Measurements from ENCODE around the gene CA9. TPM values are rescaled to one million over a fixed set of nuclear protein-coding genes. Genes with fewer than 3 reads are reported as not detected.

CA9 gene

GRCh38 chr9:35728041-35728971 is 54.6 kb downstream of the CA9 start:
- Histone ChIP-seq H2BK5ac (ENCODE audit: low read length) (peak overlapping the region; percentile 38), H3K18ac (ENCODE audit: low read length) (peak overlapping the region; percentile 72), H3K27ac (ENCODE audit: low read depth, low read length) (peak overlapping the region; percentile 84), H3K4me1 (ENCODE audit: control insufficient read depth, low read depth, low read length) (peaks cover 34% of the 10 kb centered on the region), H3K4me3 (ENCODE audit: low read length) (no peak overlapping the region), H4K8ac (ENCODE audit: low read depth, low read length) (peak overlapping the region; percentile 16), H2BK120ac (ENCODE audit: low read depth, low read length) (peak overlapping the region; percentile 47), H2BK15ac (replicated peaks; ENCODE audit: low read depth) (no peak overlapping the region), H3K9ac (ENCODE audit: low read length) (peak overlapping the region; percentile 59), H3K23ac (ENCODE audit: low read length) (no peak overlapping the region), H3K79me1 (ENCODE audit: low read length) (peaks cover 50% of the 10 kb centered on the region), H3K56ac (ENCODE audit: low read length) (peak overlapping the region; percentile 84), H4K5ac (ENCODE audit: low read length) (no peak overlapping the region), H3K27me3 (ENCODE audit: insufficient read depth, low read length, poor library complexity) (no peaks in the 10 kb centered on the region), H3K4ac (ENCODE audit: low read depth, low read length) (peak overlapping the region; percentile 93), H3K36me3 (ENCODE audit: control insufficient read depth, insufficient read depth, low read length) (peaks cover 12% of the 10 kb centered on the region), H2AK5ac (ENCODE audit: low read length) (no peak overlapping the region), H3K4me2 (ENCODE audit: low read length) (peak overlapping the region; percentile 29), H3K79me2 (ENCODE audit: control insufficient read depth, insufficient read depth, low read length) (peaks cover 46% of the 10 kb centered on the region)
- peak; percentile 98 for DNase-seq
- no CpG with 5 or more reads among the region's 10 CpGs for WGBS (ENCODE audit: extremely low coverage, insufficient coverage, low lambda C conversion rate)

GRCh38 chr9:35729101-35729500 is 55.4 kb downstream of the CA9 start:
- WGBS (ENCODE audit: extremely low coverage, insufficient coverage, low lambda C conversion rate), result no CpG with 5 or more reads among the region's 3 CpGs
- H3K27me3 ChIP-seq (ENCODE audit: insufficient read depth, low read length, poor library complexity), result no peaks in the 10 kb centered on the region
- peak overlapping the region; percentile 64 for H3K4ac ChIP-seq (ENCODE audit: low read depth, low read length)
- peaks cover 36% of the 10 kb centered on the region for H3K4me1 ChIP-seq (ENCODE audit: control insufficient read depth, low read depth, low read length)
- no peak overlapping the region for H2BK5ac ChIP-seq (ENCODE audit: low read length)
- peaks cover 46% of the 10 kb centered on the region for H3K79me2 ChIP-seq (ENCODE audit: control insufficient read depth, insufficient read depth, low read length)
- H4K8ac ChIP-seq (ENCODE audit: low read depth, low read length), result no peak overlapping the region
- H3K36me3 ChIP-seq (ENCODE audit: control insufficient read depth, insufficient read depth, low read length), result peaks cover 6% of the 10 kb centered on the region
- peak overlapping the region; percentile 11 for H3K18ac ChIP-seq (ENCODE audit: low read length)
- H2BK15ac ChIP-seq (replicated peaks; ENCODE audit: low read depth), result no peak overlapping the region
- H3K56ac ChIP-seq (ENCODE audit: low read length), result peak overlapping the region; percentile 79
- no peak overlapping the region for H2AK5ac ChIP-seq (ENCODE audit: low read length)
- H3K27ac ChIP-seq (ENCODE audit: low read depth, low read length), result no peak overlapping the region
- no peak for DNase-seq
- H3K4me3 ChIP-seq (ENCODE audit: low read length), result no peak overlapping the region
- H2BK120ac ChIP-seq (ENCODE audit: low read depth, low read length), result no peak overlapping the region
- H4K5ac ChIP-seq (ENCODE audit: low read length), result no peak overlapping the region
- H3K23ac ChIP-seq (ENCODE audit: low read length), result no peak overlapping the region
- peaks cover 51% of the 10 kb centered on the region for H3K79me1 ChIP-seq (ENCODE audit: low read length)
- peak overlapping the region; percentile 50 for H3K4me2 ChIP-seq (ENCODE audit: low read length)
- H3K9ac ChIP-seq (ENCODE audit: low read length), result peak overlapping the region; percentile 56

GRCh38 chr9:35729700-35730485 is 56.2 kb downstream of the CA9 start:
- Histone ChIP-seq H3K79me2 (ENCODE audit: control insufficient read depth, insufficient read depth, low read length) (peaks cover 46% of the 10 kb centered on the region), H3K23ac (ENCODE audit: low read length) (no peak overlapping the region), H3K4me3 (ENCODE audit: low read length) (no peak overlapping the region), H3K36me3 (ENCODE audit: control insufficient read depth, insufficient read depth, low read length) (no peaks in the 10 kb centered on the region), H3K27ac (ENCODE audit: low read depth, low read length) (no peak overlapping the region), H3K9ac (ENCODE audit: low read length) (peak overlapping the region; percentile 56), H4K8ac (ENCODE audit: low read depth, low read length) (no peak overlapping the region), H3K79me1 (ENCODE audit: low read length) (peaks cover 48% of the 10 kb centered on the region), H3K4me1 (ENCODE audit: control insufficient read depth, low read depth, low read length) (peaks cover 36% of the 10 kb centered on the region), H2BK5ac (ENCODE audit: low read length) (peak overlapping the region; percentile 6), H3K56ac (ENCODE audit: low read length) (peak overlapping the region; percentile 79), H2BK15ac (replicated peaks; ENCODE audit: low read depth) (no peak overlapping the region), H3K18ac (ENCODE audit: low read length) (no peak overlapping the region), H2BK120ac (ENCODE audit: low read depth, low read length) (no peak overlapping the region), H2AK5ac (ENCODE audit: low read length) (no peak overlapping the region), H4K5ac (ENCODE audit: low read length) (no peak overlapping the region), H3K4me2 (ENCODE audit: low read length) (peak overlapping the region; percentile 50), H3K27me3 (ENCODE audit: insufficient read depth, low read length, poor library complexity) (no peaks in the 10 kb centered on the region), H3K4ac (ENCODE audit: low read depth, low read length) (no peak overlapping the region)
- DNase-seq, result peak; percentile 86
- WGBS (ENCODE audit: extremely low coverage, insufficient coverage, low lambda C conversion rate), result no CpG with 5 or more reads among the region's 6 CpGs

GRCh38 chr9:35730486-35730854 is 56.7 kb downstream of the CA9 start:
- H2BK5ac ChIP-seq (ENCODE audit: low read length), result no peak overlapping the region

More at GRCh38 chr9:35730486-35730854, 56.7 kb downstream of the CA9 start:
- peaks cover 43% of the 10 kb centered on the region for H3K79me1 ChIP-seq (ENCODE audit: low read length)
- peak overlapping the region; percentile 75 for H3K56ac ChIP-seq (ENCODE audit: low read length)
- peaks cover 3% of the 10 kb centered on the region for H3K36me3 ChIP-seq (ENCODE audit: control insufficient read depth, insufficient read depth, low read length)
- no peak overlapping the region for H3K4me3 ChIP-seq (ENCODE audit: low read length)
- H3K79me2 ChIP-seq (ENCODE audit: control insufficient read depth, insufficient read depth, low read length), result peaks cover 46% of the 10 kb centered on the region
- H4K5ac ChIP-seq (ENCODE audit: low read length), result no peak overlapping the region
- no peak overlapping the region for H4K8ac ChIP-seq (ENCODE audit: low read depth, low read length)
- 100% methylated on average over 2 of the region's 2 CpGs for WGBS (ENCODE audit: extremely low coverage, insufficient coverage, low lambda C conversion rate)
- no peak overlapping the region for H2BK120ac ChIP-seq (ENCODE audit: low read depth, low read length)
- peak overlapping the region; percentile 71 for H2AK5ac ChIP-seq (ENCODE audit: low read length)
- no peak overlapping the region for H3K23ac ChIP-seq (ENCODE audit: low read length)
- H3K4me1 ChIP-seq (ENCODE audit: control insufficient read depth, low read depth, low read length), result peaks cover 36% of the 10 kb centered on the region
- no peak for DNase-seq
- H3K27me3 ChIP-seq (ENCODE audit: insufficient read depth, low read length, poor library complexity), result no peaks in the 10 kb centered on the region
- no peak overlapping the region for H3K4ac ChIP-seq (ENCODE audit: low read depth, low read length)
- peak overlapping the region; percentile 50 for H3K4me2 ChIP-seq (ENCODE audit: low read length)
- no peak overlapping the region for H3K27ac ChIP-seq (ENCODE audit: low read depth, low read length)
- H2BK15ac ChIP-seq (replicated peaks; ENCODE audit: low read depth), result no peak overlapping the region
- peak overlapping the region; percentile 82 for H3K9ac ChIP-seq (ENCODE audit: low read length)
- no peak overlapping the region for H3K18ac ChIP-seq (ENCODE audit: low read length)

Small RNA genes within 50 kb of the gene (small RNA-seq; reads per million reads assigned to genes)
- gene RMRP (ENCODE audit: insufficient read depth) (not detected), gene RN7SL22P (ENCODE audit: insufficient read depth) (not detected)

Data from mesendoderm (in vitro differentiated cells).